AG08396 (cell line): Measurements from ENCODE around the gene ITPKB.
A peak's percentile ranks its signal among the peaks of the same experiment; 100 is the strongest.

ENCODE experiments used
- DNase-seq: peaks from one replicate; pipeline ENCODE4 v3.0.0; 2012; ENCODE audit warnings: low spot score, mixed read lengths

The ITPKB gene

DNA sequence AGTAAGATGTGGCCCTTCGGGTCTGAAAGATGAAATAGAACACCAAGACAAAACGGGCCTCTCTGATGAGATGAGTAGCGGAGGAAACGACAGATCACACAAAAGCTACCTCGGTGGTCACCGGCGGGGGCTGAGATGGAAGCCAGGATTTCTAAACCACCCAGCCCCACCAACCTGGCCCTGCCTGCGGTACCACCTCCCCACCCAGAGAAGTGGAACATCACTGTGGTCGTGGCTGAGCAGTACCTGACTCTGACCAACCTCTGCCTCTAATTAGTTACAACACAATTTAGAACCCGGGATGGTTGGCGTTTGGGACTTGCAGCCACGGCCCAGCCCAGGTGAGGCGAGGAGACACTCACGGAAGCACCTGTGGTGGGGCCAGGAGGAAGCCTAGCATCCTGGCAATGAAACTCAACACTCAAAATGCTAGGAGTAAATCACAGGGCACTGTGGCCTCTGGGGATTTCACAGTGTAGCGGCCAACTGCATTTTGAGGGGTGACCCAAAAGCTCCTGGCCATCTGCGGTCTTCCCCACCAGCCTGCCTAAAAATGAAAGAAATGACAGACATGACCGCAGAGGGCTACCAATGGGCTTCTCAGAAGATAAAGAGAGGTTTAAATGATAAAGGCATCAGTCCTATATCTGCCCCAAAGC is 73.4 kb downstream of the ITPKB start:
- no peak for DNase-seq

GRCh38 chr1:226664413-226665101 is 74.5 kb downstream of the ITPKB start:
- DNase-seq = peak; percentile 70

GRCh38 chr1:226663327-226663704 is 75.8 kb downstream of the ITPKB start:
- no peak for DNase-seq

GRCh38 chr1:226662642-226663326 is 76.3 kb downstream of the ITPKB start:
- DNase-seq = peak; percentile 81

DNA sequence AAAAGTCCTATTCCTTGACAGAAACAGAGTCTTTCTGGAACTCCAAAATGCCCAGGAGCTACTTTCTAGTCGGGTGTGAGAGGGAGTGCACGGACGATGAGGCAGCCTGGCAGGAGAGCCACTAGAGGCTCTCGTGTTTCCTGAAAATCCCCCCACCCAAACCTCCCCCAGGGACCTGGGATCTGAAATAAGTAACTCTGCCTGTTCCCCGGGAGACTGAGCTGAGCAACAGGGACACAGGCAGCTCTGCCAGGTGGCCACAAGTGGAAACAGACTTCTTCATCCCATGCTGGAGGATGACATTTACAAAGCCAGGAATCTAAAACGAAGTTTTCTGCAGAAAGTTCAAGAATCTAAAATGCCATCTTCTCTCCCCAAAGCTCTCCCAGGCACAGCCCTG is 77.1 kb downstream of the ITPKB start:
- no peak for DNase-seq

GRCh38 chr1:226661271-226661670 is 77.8 kb downstream of the ITPKB start:
- no peak for DNase-seq

- no peak for DNase-seq
Observed at GRCh38 chr1:226660410-226661182, 78.5 kb downstream of the ITPKB start.

- DNase-seq = no peak
Observed at GRCh38 chr1:226659641-226660040, 79.4 kb downstream of the ITPKB start.

- DNase-seq = no peak
Observed at GRCh38 chr1:226659136-226659535, 79.9 kb downstream of the ITPKB start.

GRCh38 chr1:226658546-226659125 is 80.4 kb downstream of the ITPKB start:
- no peak for DNase-seq

GRCh38 chr1:226657895-226658545 is 81.1 kb downstream of the ITPKB start:
- DNase-seq = no peak

- DNase-seq = peak; percentile 61
Observed at GRCh38 chr1:226656601-226657277, 82.3 kb downstream of the ITPKB start.

- no peak for DNase-seq
Observed at GRCh38 chr1:226656201-226656600, 82.9 kb downstream of the ITPKB start.

GRCh38 chr1:226655251-226656163 is 83.6 kb downstream of the ITPKB start:
- DNase-seq = no peak

DNA sequence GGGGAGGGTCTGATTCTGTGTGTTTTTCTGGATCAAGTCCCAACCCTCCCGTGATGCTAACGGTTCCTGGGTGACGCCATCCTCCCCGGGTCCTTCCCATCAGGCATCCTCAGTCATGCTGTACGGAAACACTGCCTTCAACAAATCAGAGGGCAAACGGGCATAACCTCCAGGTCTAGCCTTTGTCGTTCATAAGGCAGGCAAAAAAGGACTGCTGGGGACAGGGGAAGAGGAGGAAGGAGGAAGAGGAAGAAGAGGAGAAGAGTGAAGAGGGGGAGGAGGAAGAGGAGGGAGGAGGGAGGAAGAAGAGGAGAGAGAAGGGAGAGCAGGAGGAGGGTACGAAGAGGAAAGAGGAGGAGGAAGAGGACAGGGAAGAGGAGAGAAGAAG is 84.4 kb downstream of the ITPKB start:
- no peak for DNase-seq

GRCh38 chr1:226654046-226654667 is 84.9 kb downstream of the ITPKB start:
- DNase-seq = peak; percentile 38

DNA sequence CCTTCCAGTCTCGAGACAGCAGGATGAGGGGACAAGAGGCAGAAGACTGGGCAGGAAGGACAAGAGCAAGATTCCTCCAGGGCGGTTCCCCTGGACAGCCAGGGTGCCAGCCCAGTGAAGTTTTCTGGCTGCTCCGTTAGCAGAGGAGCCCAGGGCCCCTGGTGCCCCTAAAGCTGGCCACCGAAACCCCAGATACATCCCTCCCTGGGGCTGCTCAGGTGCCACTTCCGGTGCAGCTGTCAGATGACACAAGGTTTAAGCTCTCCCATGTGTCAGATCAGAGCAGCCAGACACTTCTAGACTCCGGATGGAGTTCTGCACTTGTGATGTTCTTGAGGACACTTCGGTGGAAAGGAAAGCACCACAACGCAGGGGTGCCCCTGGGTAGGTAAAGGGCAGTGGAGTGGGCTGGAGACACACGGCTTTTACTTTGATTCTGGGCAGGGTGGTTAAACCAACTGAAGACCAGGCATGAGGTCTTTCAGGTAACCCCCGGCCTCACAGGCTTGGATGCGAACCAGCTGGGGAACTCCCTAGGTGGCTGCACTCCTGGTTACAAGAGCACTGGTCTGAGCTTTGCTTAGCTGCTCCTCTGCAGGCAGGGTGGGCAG is 85.7 kb downstream of the ITPKB start:
- no peak for DNase-seq

DNA sequence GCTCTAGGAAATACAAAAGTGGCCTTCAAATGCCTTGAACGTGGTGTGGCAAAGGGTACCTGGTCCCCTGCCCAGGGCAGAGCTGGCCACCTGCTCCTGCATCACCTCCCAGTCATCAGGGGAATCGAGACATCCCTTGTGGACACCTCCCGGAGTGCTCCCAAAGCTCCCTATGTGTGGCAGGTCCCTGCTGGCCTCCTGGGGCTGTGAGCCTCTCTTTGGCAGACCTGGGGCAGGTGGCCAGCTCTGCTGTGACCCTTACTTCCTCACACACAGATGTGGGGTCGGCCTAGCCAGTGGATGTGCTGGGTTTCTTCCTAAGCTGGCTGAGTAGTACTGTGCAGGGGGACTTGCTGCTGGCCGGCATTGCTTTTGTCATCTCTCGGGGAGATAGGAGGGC is 86.5 kb downstream of the ITPKB start:
- DNase-seq = no peak

DNA sequence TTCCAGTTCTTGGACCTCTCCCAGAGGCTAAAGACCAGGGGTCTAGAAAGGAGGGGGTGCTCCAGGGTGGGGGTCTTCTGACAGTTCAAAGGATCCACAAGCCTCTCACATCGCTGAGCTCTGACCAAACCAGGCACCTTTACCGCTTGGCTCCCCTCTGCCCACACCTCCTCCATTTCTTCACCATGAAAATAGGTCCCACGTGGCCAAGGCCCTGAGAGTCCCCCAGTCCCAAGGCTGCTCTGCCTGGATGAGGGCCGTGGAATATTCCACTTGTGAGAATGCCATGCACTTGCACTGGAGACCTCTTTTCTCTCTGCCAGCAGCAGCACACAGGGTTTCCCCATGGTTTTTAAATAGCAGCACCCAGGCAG is 87.4 kb downstream of the ITPKB start:
- DNase-seq = no peak
